ENCODE data around the gene HOOK2.
"Not testable (repeated sequence)": the region's sequence is repeated elsewhere in the genome, so short reads cannot be mapped to it uniquely, and the experiment has no call there.

Gene HOOK2

GRCh38 chr19:12774588-12775555 is at the start of gene HOOK2:
HOOK2 (minus strand) TSS chr19:12775552; CDS start chr19:12775449, 103 bp downstream.
- no peak for DNase-seq

GRCh38 chr19:12821761-12822160 is 46.4 kb upstream of the HOOK2 start:
- no peak for DNase-seq

GRCh38 chr19:12817810-12818209 is 42.5 kb upstream of the HOOK2 start:
- DNase-seq = not testable (repeated sequence)

GRCh38 chr19:12817188-12817587 is 41.8 kb upstream of the HOOK2 start:
- DNase-seq = not testable (repeated sequence)

GRCh38 chr19:12815088-12815487 is 39.7 kb upstream of the HOOK2 start:
- no peak for DNase-seq

GRCh38 chr19:12806242-12807081 is 31.1 kb upstream of the HOOK2 start, which contains the start of gene RNASEH2A:
RNASEH2A (plus strand) TSS chr19:12806584; CDS start chr19:12806674, 90 bp downstream.
- DNase-seq = peak; percentile 82

- DNase-seq = no peak
Measured at GRCh38 chr19:12804051-12804450, 28.7 kb upstream of the HOOK2 start.

- no peak for DNase-seq
Measured at GRCh38 chr19:12802267-12803106, 27.1 kb upstream of the HOOK2 start.

- DNase-seq = no peak
Measured at GRCh38 chr19:12801466-12802266, 26.3 kb upstream of the HOOK2 start, which contains the start of the genes PRDX2 and THSD8. PRDX2 (minus strand) TSS chr19:12801800; CDS start chr19:12801261, 539 bp downstream. THSD8 (plus strand) TSS chr19:12802069; CDS start chr19:12802072, 3 bp downstream.

GRCh38 chr19:12800923-12801465 is 25.6 kb upstream of the HOOK2 start:
- no peak for DNase-seq

GRCh38 chr19:12800466-12800770 is 25.1 kb upstream of the HOOK2 start:
- no peak for DNase-seq

- no peak for DNase-seq
Measured at GRCh38 chr19:12799742-12800465, 24.6 kb upstream of the HOOK2 start.

GRCh38 chr19:12797607-12798006 is 22.3 kb upstream of the HOOK2 start:
- not testable (repeated sequence) for DNase-seq

- DNase-seq = no peak
Measured at GRCh38 chr19:12797141-12797587, 21.8 kb upstream of the HOOK2 start.

GRCh38 chr19:12796146-12797071 is 21.1 kb upstream of the HOOK2 start:
- DNase-seq = peak; percentile 71

GRCh38 chr19:12794971-12795381 is 19.6 kb upstream of the HOOK2 start:
- no peak for DNase-seq

GRCh38 chr19:12794196-12794941 is 19.0 kb upstream of the HOOK2 start:
- DNase-seq = no peak

All from GDM1 (cell line).